OCI-LY7 (cell line): ENCODE data around the gene SLC38A4. TPM values are rescaled to one million over a fixed set of nuclear protein-coding genes. Genes with fewer than 3 reads are reported as not detected.

Experiments used
- BruUV-seq: library from RNA; stranded (reverse); fragments of 400-500 nt; replicated peaks from 2 replicates; lab custom pipeline; 2021; lab: Mats Ljungman, UMichigan
- CTCF ChIA-PET: fragments of 300-600 bp; sonication (Branson Sonifier 250); formaldehyde crosslinking; loops from one replicate; lab custom pipeline; 2022; ENCODE audit warnings: antibody characterized with exemption; ENCODE audit not compliant: unreplicated experiment; lab: Charles Lee
- POLR2A ChIA-PET: fragments of 300-600 bp; sonication (Branson Sonifier 250); formaldehyde crosslinking; loops from one replicate; lab custom pipeline; 2022; ENCODE audit warnings: antibody characterized with exemption; lab: Charles Lee
- DNase-seq: peaks from one replicate; pipeline ENCODE4 v3.0.0-alpha.2; 2015; ENCODE audit warnings: low spot score
- H2AFZ ChIP-seq: fragments of 200-600 bp; sonication (generic), shearing (Covaris generic); 2 replicates; pipeline ENCODE4 v1.6.1; 2014; ENCODE audit warnings: mild to moderate bottlenecking, antibody characterized with exemption, low read length, moderate library complexity
- H3K27ac ChIP-seq: fragments of 200-600 bp; sonication (generic); 2 replicates; pipeline ENCODE4 v1.5.1; 2014; ENCODE audit warnings: mixed run types, low read depth, mild to moderate bottlenecking, moderate library complexity, low read length, inconsistent platforms; ENCODE audit not compliant: poor library complexity, severe bottlenecking
- H3K36me3 ChIP-seq: fragments of 200-600 bp; sonication (generic); 2 replicates; pipeline ENCODE4 v1.6.1; 2014; ENCODE audit warnings: mild to moderate bottlenecking, antibody characterized with exemption, low read length, moderate library complexity, mixed read lengths; ENCODE audit not compliant: insufficient read depth
- H3K4me1 ChIP-seq: fragments of 200-600 bp; sonication (generic); 2 replicates; pipeline ENCODE4 v1.5.1; 2014; ENCODE audit warnings: mild to moderate bottlenecking, low read length; ENCODE audit not compliant: insufficient read depth, poor library complexity, severe bottlenecking
- H3K4me2 ChIP-seq: fragments of 200-600 bp; sonication (generic); 2 replicates; pipeline ENCODE4 v1.6.1; 2014; ENCODE audit warnings: mild to moderate bottlenecking, low read length
- H3K4me3 ChIP-seq: fragments of 200-600 bp; sonication (generic); 2 replicates; pipeline ENCODE4 v1.5.1; 2014; ENCODE audit warnings: mild to moderate bottlenecking, low read depth, low read length; ENCODE audit not compliant: poor library complexity, severe bottlenecking
- H3K79me2 ChIP-seq: fragments of 200-600 bp; sonication (generic); 2 replicates; pipeline ENCODE4 v1.6.1; 2016; ENCODE audit warnings: low read depth, mild to moderate bottlenecking, low read length, moderate library complexity, mixed read lengths; ENCODE audit not compliant: insufficient read depth
- H3K9me2 ChIP-seq: fragments of 200-600 bp; sonication (generic); 2 replicates; pipeline ENCODE4 v1.6.1; 2016; ENCODE audit warnings: mild to moderate bottlenecking, low read length, mixed read lengths; ENCODE audit not compliant: insufficient read depth
- H3K9me3 ChIP-seq: fragments of 200-600 bp; sonication (generic); 2 replicates; pipeline ENCODE4 v1.6.1; 2014; ENCODE audit warnings: mild to moderate bottlenecking, mixed run types, low read length, mixed read lengths
- H4K20me1 ChIP-seq: fragments of 200-600 bp; sonication (generic); 2 replicates; pipeline ENCODE4 v1.6.1; 2014; ENCODE audit warnings: mild to moderate bottlenecking, antibody characterized with exemption, low read length, moderate library complexity, mixed read lengths; ENCODE audit not compliant: insufficient read depth
- CTCF ChIP-seq: fragments of 200-600 bp; sonication (generic); conservative IDR thresholded peaks from 2 replicates; pipeline ENCODE4 v1.5.1; 2014; ENCODE audit warnings: mild to moderate bottlenecking, antibody characterized with exemption, low read length, moderate library complexity, mixed read lengths
- EZH2phosphoT487 ChIP-seq: fragments of 200-600 bp; sonication (generic); IDR thresholded peaks from 2 replicates; pipeline ENCODE4 v1.6.1; 2018; ENCODE audit warnings: low read depth, borderline replicate concordance, mild to moderate bottlenecking, mixed run types, antibody characterized with exemption, low read length, moderate library complexity, mixed read lengths
- intact Hi-C: fragments of 100-400 bp; cut with micrococcal nuclease; formaldehyde crosslinking; loops from one replicate; pipeline ENCODE4 v1.10.0; 2022; ENCODE audit not compliant: unreplicated experiment
- total RNA-seq, 2 experiments: library from RNA; depleted of rRNA in 1 of 2; stranded (reverse); fragments of >200 nt in 1 of 2; shearing (Covaris generic) in 1 of 2; gene quantifications; 2 replicates each; pipeline ENCODE4 v1.2.3, GENCODE V29; 2014 to 2022

SLC38A4 gene
- total RNA-seq, 2 experiments from 2014 or later = not detected

- Histone ChIP-seq H3K27ac (no peak overlapping the region), H3K36me3 (no peaks in the 10 kb centered on the region), H4K20me1 (no peaks in the 10 kb centered on the region), H2AFZ (no peak overlapping the region), H3K4me3 (no peak overlapping the region), H3K4me1 (no peaks in the 10 kb centered on the region), H3K79me2 (no peaks in the 10 kb centered on the region), H3K4me2 (no peak overlapping the region), H3K9me2 (no peaks in the 10 kb centered on the region), H3K9me3 (no peaks in the 10 kb centered on the region)
- BruUV-seq = no TSS peak
- no peak for TF ChIP-seq CTCF
- no peak for TF ChIP-seq EZH2phosphoT487
- CTCF ChIA-PET = no interaction called here
- intact Hi-C loops = no loop called here
- DNase-seq = no peak
- POLR2A ChIA-PET = no interaction called here
Measured at GRCh38 chr12:46794593-46795190, 31.1 kb downstream of the SLC38A4 start.

- no peak for DNase-seq
- no peak overlapping the region for H3K4me3 ChIP-seq
- H3K36me3 ChIP-seq = no peaks in the 10 kb centered on the region
- ChIA-PET CTCF (no interaction called here), POLR2A (interaction anchor here (0.7 kb wide), 1 partner anchor 38 kb away, joined by 3 read pairs; no protein-coding TSS in a partner anchor)
- no peak for TF ChIP-seq EZH2phosphoT487
- TF ChIP-seq CTCF = no peak
- no TSS peak for BruUV-seq
- no peaks in the 10 kb centered on the region for H3K79me2 ChIP-seq
- no peaks in the 10 kb centered on the region for H4K20me1 ChIP-seq
- intact Hi-C loops = no loop called here
- H3K4me2 ChIP-seq = no peak overlapping the region
- no peaks in the 10 kb centered on the region for H3K9me3 ChIP-seq
- no peaks in the 10 kb centered on the region for H3K9me2 ChIP-seq
- H3K4me1 ChIP-seq = no peaks in the 10 kb centered on the region
- no peak overlapping the region for H3K27ac ChIP-seq
- H2AFZ ChIP-seq = no peak overlapping the region
Measured at GRCh38 chr12:46792925-46793324, 32.9 kb downstream of the SLC38A4 start.

DNA sequence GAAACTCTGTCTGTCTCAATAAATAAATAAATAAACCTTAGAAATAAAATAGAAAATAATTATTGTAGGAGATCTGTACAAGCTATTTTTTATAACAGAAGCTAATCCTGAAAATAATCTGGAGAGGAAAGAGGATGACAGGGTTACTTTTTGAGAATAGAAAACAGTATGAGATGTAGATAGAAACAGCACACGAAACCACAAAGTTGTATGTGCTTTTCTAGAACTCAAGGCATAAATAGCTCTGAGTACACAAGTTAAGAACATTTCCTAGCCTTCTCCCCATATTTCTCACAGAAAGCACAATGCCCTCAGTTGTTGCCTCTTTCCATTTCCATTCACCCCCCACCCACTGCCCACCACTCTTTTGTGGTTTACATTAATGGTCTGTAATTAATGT lies 35.7 kb downstream of the SLC38A4 start:
- intact Hi-C loops = no loop called here
- no peaks in the 10 kb centered on the region for H3K36me3 ChIP-seq
- no peak overlapping the region for H2AFZ ChIP-seq
- H3K4me1 ChIP-seq = no peaks in the 10 kb centered on the region
- ChIA-PET POLR2A (interaction anchor here (0.6 kb wide), 2 partner anchors 35 to 188 kb away, joined by 3 read pairs; no protein-coding TSS in a partner anchor), CTCF (no interaction called here)
- no peak overlapping the region for H3K4me3 ChIP-seq
- H3K9me3 ChIP-seq = no peaks in the 10 kb centered on the region
- no peak overlapping the region for H3K27ac ChIP-seq
- no peak for DNase-seq
- BruUV-seq = no TSS peak
- no peak for TF ChIP-seq EZH2phosphoT487
- no peak for TF ChIP-seq CTCF
- no peaks in the 10 kb centered on the region for H3K9me2 ChIP-seq
- H4K20me1 ChIP-seq = no peaks in the 10 kb centered on the region
- no peak overlapping the region for H3K4me2 ChIP-seq
- H3K79me2 ChIP-seq = no peaks in the 10 kb centered on the region
